ENCODE results near the gene GDF11. TPM values are rescaled to one million over a fixed set of nuclear protein-coding genes. Genes with fewer than 3 reads are reported as not detected.

Gene GDF11
- total and polyA plus RNA-seq, 7 experiments from 2014 or later, result 0.79 to 16.2 (median 6.9) TPM

GRCh38 chr12:55718015-55718414 lies 24.9 kb upstream of the GDF11 start:
- Mint-ChIP-seq H3K9me3 (peaks cover 0 to 7% (median 0%) of the 10 kb centered on the region in 11 donors), H3K27ac (peak overlapping the region in 2 of 9 donors; percentile 24 to 31), H3K4me3 (peak overlapping the region in 7 of 10 donors; percentile 27 to 98 (median 94)), H3K36me3 (peaks cover 0 to 2% (median 0%) of the 10 kb centered on the region in 5 donors), H3K4me1 (peaks cover 15 to 41% (median 36%) of the 10 kb centered on the region in 7 donors), H3K27me3 (peaks cover 0 to 7% (median 0%) of the 10 kb centered on the region in 5 donors)
- no peaks in the 10 kb centered on the region for H3K27me3 ChIP-seq (ENCODE audit: control insufficient read depth in 2 of 2, insufficient read depth in 2 of 2, low read length in 2 of 2)
- CTCF ChIA-PET, result interaction anchor here (7.5 kb wide), 1 partner anchor 20 kb away, joined by 46 read pairs; no protein-coding TSS in a partner anchor
- no peak overlapping the region for H3K27ac ChIP-seq (ENCODE audit: low read depth, low read length)
- H3K36me3 ChIP-seq (ENCODE audit: control insufficient read depth in 2 of 3, insufficient read depth in 3 of 3, low read length in 3 of 3), result peaks cover 0 to 18% (median 7%) of the 10 kb centered on the region in 3 experiments
- H3K4me3 ChIP-seq (ENCODE audit: low read length), result no peak overlapping the region
- POLR2A ChIA-PET, result interaction anchor here (0.6 to 2.9 kb wide), 5 partner anchors 12 to 621 kb away, joined by 3 to 24 read pairs (median 4); partner anchors contain the start of gene CD63
- DNase-seq, result no peak
- intact Hi-C loops (cut with micrococcal nuclease), result loop anchor here in 1 of 2 donors (5.0 kb wide), 1 partner anchor 969 kb away; the partner anchor contains the start of gene PTGES3
- H3K4me1 ChIP-seq (ENCODE audit: control insufficient read depth in 2 of 2, insufficient read depth in 2 of 2, low read length in 2 of 2), result peaks cover 19 to 23% of the 10 kb centered on the region in 2 donors
- no peak for ATAC-seq
- no peaks in the 10 kb centered on the region for H3K9me3 ChIP-seq (ENCODE audit: control insufficient read depth in 2 of 3, low read length in 3 of 3)

- ChIA-PET CTCF (interaction anchor here (7.5 kb wide), 1 partner anchor 19 kb away, joined by 46 read pairs; no protein-coding TSS in a partner anchor), POLR2A (interaction anchor here (0.7 to 0.9 kb wide), 2 partner anchors 16 to 98 kb away, joined by 3 to 4 read pairs; no protein-coding TSS in a partner anchor)
- no peaks in the 10 kb centered on the region for H3K9me3 ChIP-seq (ENCODE audit: control insufficient read depth in 2 of 3, low read length in 3 of 3)
- H3K4me1 Mint-ChIP-seq, result peaks cover 15 to 41% (median 36%) of the 10 kb centered on the region in 7 donors
- no peak overlapping the region for H3K27ac ChIP-seq (ENCODE audit: low read depth, low read length)
- peaks cover 19 to 23% of the 10 kb centered on the region in 2 donors for H3K4me1 ChIP-seq (ENCODE audit: control insufficient read depth in 2 of 2, insufficient read depth in 2 of 2, low read length in 2 of 2)
- peak overlapping the region in 5 of 9 donors; percentile 8 to 31 (median 21) for H3K27ac Mint-ChIP-seq
- peaks cover 0 to 7% (median 0%) of the 10 kb centered on the region in 11 donors for H3K9me3 Mint-ChIP-seq
- peaks cover 0 to 18% (median 7%) of the 10 kb centered on the region in 3 experiments for H3K36me3 ChIP-seq (ENCODE audit: control insufficient read depth in 2 of 3, insufficient read depth in 3 of 3, low read length in 3 of 3)
- DNase-seq (no peak), ATAC-seq (no peak)
- peaks cover 0 to 2% (median 0%) of the 10 kb centered on the region in 5 donors for H3K27me3 Mint-ChIP-seq
- H3K4me3 Mint-ChIP-seq, result peak overlapping the region in 2 of 10 donors; percentile 20 to 61
- intact Hi-C loops (cut with micrococcal nuclease), result loop anchor here in 1 of 2 donors (5.0 kb wide), 1 partner anchor 969 kb away; the partner anchor contains the start of gene PTGES3
- H3K27me3 ChIP-seq (ENCODE audit: control insufficient read depth in 2 of 2, insufficient read depth in 2 of 2, low read length in 2 of 2), result no peaks in the 10 kb centered on the region
- peaks cover 0 to 4% (median 0%) of the 10 kb centered on the region in 5 donors for H3K36me3 Mint-ChIP-seq
- no peak overlapping the region for H3K4me3 ChIP-seq (ENCODE audit: low read length)
These were observed 24.2 kb upstream of the GDF11 start for GRCh38 chr12:55718624-55719275.

- peak overlapping the region in 2 of 10 donors; percentile 25 to 68 for H3K4me3 Mint-ChIP-seq
- Histone ChIP-seq H3K4me3 (ENCODE audit: low read length) (no peak overlapping the region), H3K36me3 (ENCODE audit: control insufficient read depth in 2 of 3, insufficient read depth in 3 of 3, low read length in 3 of 3) (peaks cover 0 to 18% (median 7%) of the 10 kb centered on the region in 3 experiments), H3K27me3 (ENCODE audit: control insufficient read depth in 2 of 2, insufficient read depth in 2 of 2, low read length in 2 of 2) (no peaks in the 10 kb centered on the region), H3K27ac (ENCODE audit: low read depth, low read length) (no peak overlapping the region), H3K9me3 (ENCODE audit: control insufficient read depth in 2 of 3, low read length in 3 of 3) (no peaks in the 10 kb centered on the region), H3K4me1 (ENCODE audit: control insufficient read depth in 2 of 2, insufficient read depth in 2 of 2, low read length in 2 of 2) (peaks cover 19 to 23% of the 10 kb centered on the region in 2 donors)
- H3K9me3 Mint-ChIP-seq, result peaks cover 0 to 7% (median 0%) of the 10 kb centered on the region in 11 donors
- ChIA-PET POLR2A (interaction anchor here (1.0 to 1.1 kb wide), 2 partner anchors 10 to 100 kb away, joined by 3 read pairs; no protein-coding TSS in a partner anchor), CTCF (interaction anchor here (7.5 kb wide), 1 partner anchor 19 kb away, joined by 46 read pairs; no protein-coding TSS in a partner anchor)
- peaks cover 15 to 41% (median 36%) of the 10 kb centered on the region in 7 donors for H3K4me1 Mint-ChIP-seq
- intact Hi-C loops (cut with micrococcal nuclease), result loop anchor here in 1 of 2 donors (5.0 kb wide), 1 partner anchor 968 kb away; the partner anchor contains the start of gene PTGES3
- peak overlapping the region in 1 of 9 donors; percentile 22 for H3K27ac Mint-ChIP-seq
- H3K27me3 Mint-ChIP-seq, result peaks cover 0 to 2% (median 0%) of the 10 kb centered on the region in 5 donors
- ATAC-seq, result no peak
- DNase-seq, result no peak
- H3K36me3 Mint-ChIP-seq, result peaks cover 0 to 4% (median 0%) of the 10 kb centered on the region in 5 donors
These were observed 23.6 kb upstream of the GDF11 start for GRCh38 chr12:55719371-55719770.

GRCh38 chr12:55720071-55720564 lies 22.8 kb upstream of the GDF11 start, which contains the start of gene RDH5:
TSS of gene RDH5 (plus strand) at chr12:55720393. CDS start at chr12:55721185, 792 bp downstream.
- H3K4me3 Mint-ChIP-seq, result peak within 1 kb of the TSS in 2 of 10 donors; percentile 25 to 68
- Histone ChIP-seq H3K27ac (ENCODE audit: low read depth, low read length) (no peak within 1 kb of the TSS), H3K9me3 (ENCODE audit: control insufficient read depth in 2 of 3, low read length in 3 of 3) (no peaks in the 10 kb centered on the region), H3K36me3 (ENCODE audit: control insufficient read depth in 2 of 3, insufficient read depth in 3 of 3, low read length in 3 of 3) (peaks cover 0 to 18% (median 7%) of the 10 kb centered on the region in 3 experiments), H3K4me1 (ENCODE audit: control insufficient read depth in 2 of 2, insufficient read depth in 2 of 2, low read length in 2 of 2) (peaks cover 19 to 23% of the 10 kb centered on the region in 2 donors), H3K4me3 (ENCODE audit: low read length) (no peak within 1 kb of the TSS), H3K27me3 (ENCODE audit: control insufficient read depth in 2 of 2, insufficient read depth in 2 of 2, low read length in 2 of 2) (no peaks in the 10 kb centered on the region)
- peak within 1 kb of the TSS in 1 of 9 donors; percentile 22 for H3K27ac Mint-ChIP-seq
- intact Hi-C loops (cut with micrococcal nuclease), result no loop called here
- H3K4me1 Mint-ChIP-seq, result peaks cover 23 to 47% (median 42%) of the 10 kb centered on the region in 7 donors
- DNase-seq, result no peak
- H3K36me3 Mint-ChIP-seq, result peaks cover 0 to 5% (median 0%) of the 10 kb centered on the region in 5 donors
- H3K27me3 Mint-ChIP-seq, result peaks cover 0 to 2% (median 0%) of the 10 kb centered on the region in 5 donors
- no peak for ATAC-seq
- H3K9me3 Mint-ChIP-seq, result peaks cover 0 to 7% (median 0%) of the 10 kb centered on the region in 11 donors
- POLR2A ChIA-PET, result interaction anchor here (1.0 to 1.1 kb wide), 2 partner anchors 9 to 100 kb away, joined by 3 read pairs; no protein-coding TSS in a partner anchor
- CTCF ChIA-PET, result interaction anchor here (7.5 kb wide), 1 partner anchor 18 kb away, joined by 46 read pairs; no protein-coding TSS in a partner anchor

- ATAC-seq, result no peak
- intact Hi-C loops (cut with micrococcal nuclease), result no loop called here
- Histone ChIP-seq H3K9me3 (ENCODE audit: control insufficient read depth in 2 of 3, low read length in 3 of 3) (no peaks in the 10 kb centered on the region), H3K4me1 (ENCODE audit: control insufficient read depth in 2 of 2, insufficient read depth in 2 of 2, low read length in 2 of 2) (peaks cover 13 to 17% of the 10 kb centered on the region in 2 donors), H3K27me3 (ENCODE audit: control insufficient read depth in 2 of 2, insufficient read depth in 2 of 2, low read length in 2 of 2) (no peaks in the 10 kb centered on the region), H3K27ac (ENCODE audit: low read depth, low read length) (no peak overlapping the region), H3K4me3 (ENCODE audit: low read length) (no peak overlapping the region), H3K36me3 (ENCODE audit: control insufficient read depth in 2 of 3, insufficient read depth in 3 of 3, low read length in 3 of 3) (peaks cover 0 to 17% (median 7%) of the 10 kb centered on the region in 3 experiments)
- Mint-ChIP-seq H3K9me3 (peaks cover 0 to 1% (median 0%) of the 10 kb centered on the region in 11 donors), H3K4me1 (peaks cover 18 to 45% (median 35%) of the 10 kb centered on the region in 7 donors), H3K27ac (no peak overlapping the region), H3K36me3 (peaks cover 0 to 10% (median 0%) of the 10 kb centered on the region in 5 donors), H3K27me3 (peaks cover 0 to under 1% (median 0%) of the 10 kb centered on the region in 5 donors), H3K4me3 (no peak overlapping the region)
- ChIA-PET CTCF (interaction anchor here (0.8 to 7.5 kb wide), 2 partner anchors 17 to 363 kb away, joined by 3 to 46 read pairs; no protein-coding TSS in a partner anchor), POLR2A (interaction anchor here (0.9 kb wide), 2 partner anchors 9 to 13 kb away, joined by 3 to 4 read pairs; no protein-coding TSS in a partner anchor)
- no peak for DNase-seq
These were observed 22.0 kb upstream of the GDF11 start for GRCh38 chr12:55720894-55721444.

Data from naive thymus-derived CD4-positive, alpha-beta T cell (primary cell).